ENCODE results near the gene PTPRD.

PTPRD gene

DNA sequence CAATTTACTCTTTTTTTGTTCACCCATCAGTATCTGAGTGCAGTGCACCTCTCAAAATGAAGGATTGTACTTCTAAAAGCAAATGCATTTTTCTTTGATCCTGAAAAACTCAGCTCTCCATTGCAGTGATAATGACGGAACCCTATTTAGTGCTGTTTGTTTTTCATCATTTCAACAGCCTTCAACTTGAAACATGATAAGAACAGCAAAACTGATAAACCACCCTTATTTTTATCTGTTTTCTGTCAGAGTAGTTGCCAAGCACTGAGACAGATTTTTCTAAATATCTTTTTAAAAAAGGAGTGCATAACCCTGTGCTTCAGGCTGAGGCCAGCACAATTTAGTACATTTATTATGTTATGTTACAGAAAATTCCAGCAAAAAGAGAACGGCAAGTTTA is 2263.4 kb downstream of the PTPRD start:
- Histone ChIP-seq H3K4me3 (no peak overlapping the region), H3K27ac (no peak overlapping the region)

DNA sequence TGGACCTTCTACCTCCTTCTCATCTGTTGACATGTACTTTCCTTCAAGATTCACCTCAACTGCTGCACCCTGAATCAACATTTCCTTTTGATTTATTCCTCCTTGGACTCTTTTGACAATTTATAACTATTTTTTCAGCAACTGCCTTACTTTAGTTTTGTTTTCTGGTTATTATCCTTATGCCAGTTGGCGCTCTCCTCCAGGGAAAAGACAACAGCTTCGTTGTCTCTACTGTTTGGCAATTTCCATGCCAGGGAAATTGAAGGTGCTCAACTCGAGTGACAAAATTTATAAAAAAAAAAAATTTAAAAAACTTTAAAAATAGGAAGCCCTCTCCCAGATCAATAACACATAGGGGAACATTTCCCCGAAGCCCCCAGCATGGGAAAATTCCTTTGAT is 2264.0 kb downstream of the PTPRD start:
- no peak overlapping the region for H3K27ac ChIP-seq
- H3K4me3 ChIP-seq, result no peak overlapping the region

- no peak overlapping the region for H3K4me3 ChIP-seq
Observed at GRCh38 chr9:8346296-8346695, 2266.5 kb downstream of the PTPRD start.

DNA sequence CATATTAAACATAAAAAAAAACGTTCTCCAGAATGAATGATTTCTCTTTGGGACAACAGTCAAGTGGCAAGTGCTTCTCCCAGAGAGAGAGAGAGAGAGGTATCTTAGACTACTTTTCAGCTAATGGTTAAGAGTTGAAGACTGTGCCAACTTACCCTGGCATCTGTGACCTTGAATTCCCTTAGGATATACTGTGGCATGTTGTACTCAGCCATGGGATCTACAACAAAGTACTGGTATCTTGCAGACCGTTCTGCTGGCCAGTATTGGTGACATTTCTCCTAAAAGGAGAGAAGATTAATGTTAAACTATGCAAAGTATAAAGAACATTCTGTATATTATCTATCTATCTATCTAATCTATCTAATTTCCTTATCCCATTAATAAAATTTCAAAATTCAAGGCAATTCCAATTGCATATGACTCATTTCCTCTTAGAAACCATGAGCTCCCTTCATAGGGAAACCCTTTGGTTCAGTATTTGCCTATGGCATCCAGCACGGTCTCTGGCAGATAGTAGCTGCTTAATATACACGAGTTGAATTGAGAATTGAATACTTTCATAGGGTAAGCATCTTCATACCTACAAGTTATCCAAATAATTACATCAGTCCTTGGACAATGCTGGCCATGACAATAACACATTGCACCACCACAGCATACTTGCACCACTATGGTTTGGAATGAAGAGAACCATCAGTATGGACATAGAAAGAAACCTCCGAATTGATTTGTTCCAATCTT is 2273.9 kb downstream of the PTPRD start:
- Histone ChIP-seq H3K27ac (no peak overlapping the region), H3K4me3 (no peak overlapping the region)

More at GRCh38 chr9:8346296-8346695, 2266.5 kb downstream of the PTPRD start:
- H3K27ac ChIP-seq, result no peak overlapping the region

DNA sequence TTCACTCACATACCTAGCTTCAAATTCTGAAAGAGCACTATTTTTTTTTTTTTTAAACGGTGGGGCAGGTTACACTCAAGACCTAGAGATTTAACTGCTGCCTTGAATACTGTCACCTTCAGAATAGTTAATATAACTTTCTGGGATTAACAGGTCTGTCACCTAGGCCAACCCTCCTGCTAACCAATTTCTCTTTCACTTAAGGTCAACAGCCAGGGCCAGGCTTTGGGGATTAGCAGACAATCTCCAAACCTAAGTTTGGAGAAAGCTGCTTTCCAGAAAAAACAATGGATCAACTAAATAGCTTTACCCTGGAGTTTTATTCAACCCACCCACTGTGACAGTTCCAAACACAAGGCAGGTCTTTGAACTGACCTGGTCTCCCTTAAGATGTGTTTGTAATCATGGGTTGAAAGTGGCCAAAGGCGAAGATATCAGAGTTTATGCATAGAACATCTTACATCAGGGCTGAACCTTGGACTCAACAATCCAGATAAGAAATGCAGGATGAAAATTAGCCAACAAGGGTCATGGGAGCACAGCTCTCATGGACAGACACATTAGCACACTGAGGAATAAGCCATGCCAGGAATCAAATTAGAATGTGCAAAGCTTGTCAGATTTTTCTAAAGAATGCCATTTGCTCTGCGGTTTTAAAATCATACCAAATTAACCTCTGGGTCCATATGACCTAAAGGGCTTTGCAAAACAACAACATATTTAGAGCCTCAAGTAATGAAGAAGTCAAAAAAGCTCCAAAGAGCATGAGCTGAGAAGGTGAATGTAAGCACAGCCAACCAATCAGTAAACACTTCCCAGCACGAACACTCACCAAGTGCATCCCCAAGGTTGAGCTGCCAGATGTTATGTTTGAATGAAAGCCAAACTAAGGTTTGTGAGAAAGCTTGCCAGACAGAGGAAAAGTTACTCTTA is 2274.7 kb downstream of the PTPRD start:
- H3K27ac ChIP-seq, result no peak overlapping the region
- H3K4me3 ChIP-seq, result no peak overlapping the region

GRCh38 chr9:8332871-8333270 is 2279.9 kb downstream of the PTPRD start:
- Histone ChIP-seq H3K4me3 (no peak overlapping the region), H3K27ac (no peak overlapping the region)

GRCh38 chr9:8332331-8332650 is 2280.5 kb downstream of the PTPRD start:
- H3K4me3 ChIP-seq, result no peak overlapping the region

GRCh38 chr9:8331507-8332330 is 2281.1 kb downstream of the PTPRD start:
- no peak overlapping the region for H3K27ac ChIP-seq
- no peak overlapping the region for H3K4me3 ChIP-seq

More at GRCh38 chr9:8332331-8332650, 2280.5 kb downstream of the PTPRD start:
- no peak overlapping the region for H3K27ac ChIP-seq

- Histone ChIP-seq H3K27ac (no peak overlapping the region), H3K4me3 (no peak overlapping the region)
Observed at GRCh38 chr9:8329561-8330283, 2283.1 kb downstream of the PTPRD start.

DNA sequence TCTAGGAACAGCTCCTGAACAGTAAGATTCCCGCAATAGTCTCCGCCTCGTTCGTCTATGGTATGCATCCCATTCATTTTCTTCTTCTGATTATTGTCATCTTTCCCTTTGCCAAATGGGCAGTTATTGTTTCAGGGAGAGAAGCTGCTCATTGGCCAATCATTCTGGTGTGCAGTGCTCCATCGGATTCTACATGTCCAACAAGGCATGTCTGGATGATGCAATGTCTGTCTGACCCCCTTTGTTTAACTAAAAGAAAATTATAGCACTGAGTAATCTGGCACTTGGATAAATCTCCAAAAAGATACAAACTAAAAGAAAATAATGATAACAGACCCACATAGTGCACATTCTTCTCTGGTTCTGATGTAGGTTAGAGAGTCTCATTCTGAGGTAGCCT is 2297.6 kb downstream of the PTPRD start:
- Histone ChIP-seq H3K4me3 (no peak overlapping the region), H3K27ac (no peak overlapping the region)

DNA sequence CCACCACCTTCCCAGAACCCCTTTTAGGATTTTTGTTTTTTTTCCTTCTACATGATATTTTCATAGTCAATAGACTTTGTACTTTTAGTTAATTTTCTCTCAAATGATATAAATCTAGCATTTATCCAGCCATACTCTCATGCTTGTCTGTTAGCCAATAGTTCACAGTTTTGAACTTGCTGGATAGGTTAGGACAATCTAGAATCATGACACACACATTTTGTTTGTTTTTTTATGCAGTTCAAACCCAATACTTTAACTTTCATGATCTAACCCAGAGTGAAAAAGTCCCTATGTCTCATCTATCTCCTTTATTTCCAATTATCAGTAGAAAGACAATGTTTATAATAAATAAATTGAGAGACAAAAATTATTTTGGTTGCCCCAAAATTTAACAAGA is 2303.5 kb downstream of the PTPRD start:
- H3K27ac ChIP-seq, result no peak overlapping the region
- H3K4me3 ChIP-seq, result no peak overlapping the region

DNA sequence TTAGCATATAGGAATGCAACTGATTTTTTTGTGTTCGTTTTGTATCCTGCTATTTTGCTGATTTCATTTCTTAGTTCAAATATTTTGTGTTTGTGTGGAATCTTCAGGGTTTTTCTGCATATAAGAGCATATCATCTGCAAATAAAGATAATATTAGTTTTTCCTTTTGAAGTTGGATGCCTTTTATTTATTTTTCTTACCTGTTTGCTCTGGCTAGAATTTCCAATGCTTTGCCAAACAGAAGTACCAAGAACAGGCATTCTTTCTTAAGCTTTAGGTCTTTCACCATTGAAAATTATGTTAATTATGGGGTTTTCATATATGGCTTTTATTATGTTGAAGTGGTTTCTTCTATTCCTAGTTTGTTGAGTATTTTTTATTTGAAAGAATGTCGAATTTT is 2308.1 kb downstream of the PTPRD start:
- Histone ChIP-seq H3K4me3 (no peak overlapping the region), H3K27ac (no peak overlapping the region)

DNA sequence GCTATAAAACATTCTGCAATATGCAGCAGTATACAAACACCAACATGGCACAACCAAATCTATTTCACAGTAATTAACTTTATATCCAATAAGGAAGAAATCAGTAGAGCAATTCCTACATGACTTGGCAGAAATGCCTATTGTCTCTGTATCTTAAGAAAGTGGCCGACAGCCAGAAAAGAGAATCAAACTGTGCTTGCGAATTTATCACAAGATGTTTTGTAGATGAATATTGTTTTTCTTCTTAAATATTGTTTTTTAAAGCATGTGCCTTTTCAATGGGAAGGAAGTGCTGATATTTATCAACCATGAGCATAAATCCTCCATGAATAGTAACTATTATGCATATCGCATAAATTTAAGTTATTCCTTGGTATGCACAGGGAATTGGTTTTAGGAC is 2311.5 kb downstream of the PTPRD start:
- no peak overlapping the region for H3K27ac ChIP-seq
- no peak overlapping the region for H3K4me3 ChIP-seq

GRCh38 chr9:8297047-8297446 is 2315.8 kb downstream of the PTPRD start:
- no peak overlapping the region for H3K27ac ChIP-seq
- no peak overlapping the region for H3K4me3 ChIP-seq

- Histone ChIP-seq H3K4me3 (no peak overlapping the region), H3K27ac (no peak overlapping the region)
Observed at GRCh38 chr9:8292657-8293056, 2320.1 kb downstream of the PTPRD start.

DNA sequence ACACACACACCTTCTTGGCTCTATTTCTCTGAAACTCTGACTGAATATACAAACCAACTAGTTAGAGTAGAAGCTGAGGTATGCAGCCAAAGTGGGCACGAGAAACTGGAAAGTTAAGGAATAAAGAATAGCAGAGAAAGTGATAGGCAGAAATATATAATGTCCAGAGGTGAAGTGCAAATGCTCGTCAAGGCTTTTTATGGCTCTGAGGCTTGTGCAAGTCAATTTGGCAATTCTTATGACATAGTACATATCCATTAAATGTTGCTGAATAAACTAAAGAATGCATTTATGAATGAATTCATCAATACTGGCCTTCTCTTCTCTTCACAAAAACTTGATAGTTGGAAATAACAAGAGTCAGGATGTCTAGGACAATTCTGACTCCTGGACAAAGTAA is 2323.1 kb downstream of the PTPRD start:
- Histone ChIP-seq H3K4me3 (no peak overlapping the region), H3K27ac (no peak overlapping the region)

GRCh38 chr9:8287970-8288369 is 2324.8 kb downstream of the PTPRD start:
- no peak overlapping the region for H3K4me3 ChIP-seq
- no peak overlapping the region for H3K27ac ChIP-seq

GRCh38 chr9:8287501-8287900 is 2325.3 kb downstream of the PTPRD start:
- Histone ChIP-seq H3K27ac (no peak overlapping the region), H3K4me3 (no peak overlapping the region)

DNA sequence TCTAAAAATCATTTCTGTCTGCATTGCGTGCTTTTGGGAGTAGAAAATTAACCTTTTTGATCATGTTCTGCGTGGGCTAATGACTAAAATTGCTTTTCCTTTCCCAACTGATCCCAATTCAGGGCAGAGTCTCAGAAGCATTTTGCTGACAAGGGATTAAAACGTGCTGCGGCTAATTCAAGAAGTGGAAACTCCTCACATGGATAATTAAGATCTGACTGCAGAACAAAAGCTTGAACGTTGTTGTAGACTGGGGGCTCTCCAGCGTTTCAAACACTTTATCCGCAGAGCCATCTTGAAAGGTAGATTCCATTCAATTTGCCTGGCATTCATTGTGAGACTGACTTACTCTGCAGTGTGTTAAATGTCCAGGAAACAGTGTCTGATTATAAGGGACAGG is 2327.9 kb downstream of the PTPRD start:
- Histone ChIP-seq H3K4me3 (no peak overlapping the region), H3K27ac (no peak overlapping the region)

- Histone ChIP-seq H3K4me3 (no peak overlapping the region), H3K27ac (no peak overlapping the region)
Observed at GRCh38 chr9:8282535-8282934, 2330.3 kb downstream of the PTPRD start.

Data from skin epidermis (tissue), 12 donors.